ENCODE measurements around the gene GUCY2D.

The GUCY2D gene

GRCh38 chr17:7972131-7972785 lies 30.2 kb upstream of the GUCY2D start:
- Histone ChIP-seq H2AFZ (no peak overlapping the region), H3K27ac (no peak overlapping the region), H3K4me3 (ENCODE audit: low read depth, low read length) (no peak overlapping the region), H3K79me2 (no peaks in the 10 kb centered on the region), H3K4me1 (no peaks in the 10 kb centered on the region), H3K27me3 (ENCODE audit: control insufficient read depth, insufficient read depth, low read length) (no peaks in the 10 kb centered on the region), H3K36me3 (ENCODE audit: control insufficient read depth, insufficient read depth, low read length) (no peaks in the 10 kb centered on the region), H3K4me2 (ENCODE audit: low read length) (no peak overlapping the region), H3K9ac (no peak overlapping the region), H3K9me3 (ENCODE audit: control insufficient read depth, low read length) (no peaks in the 10 kb centered on the region)
- no peak for TF ChIP-seq CTCF (IDR thresholded peaks at IDR 0.05)

- no peaks in the 10 kb centered on the region for H3K9me3 ChIP-seq (ENCODE audit: control insufficient read depth, low read length)
- no peaks in the 10 kb centered on the region for H3K79me2 ChIP-seq
- H3K27me3 ChIP-seq (ENCODE audit: control insufficient read depth, insufficient read depth, low read length): no peaks in the 10 kb centered on the region
- TF ChIP-seq CTCF (IDR thresholded peaks at IDR 0.05): no peak
- H3K36me3 ChIP-seq (ENCODE audit: control insufficient read depth, insufficient read depth, low read length): no peaks in the 10 kb centered on the region
- no peak overlapping the region for H3K4me3 ChIP-seq (ENCODE audit: low read depth, low read length)
- no peak overlapping the region for H3K4me2 ChIP-seq (ENCODE audit: low read length)
- H3K4me1 ChIP-seq: no peaks in the 10 kb centered on the region
- H3K9ac ChIP-seq: no peak overlapping the region
- no peak overlapping the region for H2AFZ ChIP-seq
- no peak overlapping the region for H3K27ac ChIP-seq
These were observed 27.7 kb upstream of the GUCY2D start for GRCh38 chr17:7974638-7975131.

- Histone ChIP-seq H3K27ac (no peak overlapping the region), H3K9me3 (ENCODE audit: control insufficient read depth, low read length) (no peaks in the 10 kb centered on the region), H3K4me2 (ENCODE audit: low read length) (no peak overlapping the region), H3K4me3 (ENCODE audit: low read depth, low read length) (no peak overlapping the region), H3K79me2 (no peaks in the 10 kb centered on the region), H3K4me1 (no peaks in the 10 kb centered on the region), H3K9ac (no peak overlapping the region), H3K27me3 (ENCODE audit: control insufficient read depth, insufficient read depth, low read length) (no peaks in the 10 kb centered on the region), H3K36me3 (ENCODE audit: control insufficient read depth, insufficient read depth, low read length) (no peaks in the 10 kb centered on the region), H2AFZ (no peak overlapping the region)
- no peak for TF ChIP-seq CTCF (IDR thresholded peaks at IDR 0.05)
These were observed 25.4 kb upstream of the GUCY2D start for GRCh38 chr17:7977039-7977438.

- H3K4me1 ChIP-seq: no peaks in the 10 kb centered on the region
- no peak for TF ChIP-seq CTCF (IDR thresholded peaks at IDR 0.05)
- H3K4me3 ChIP-seq (ENCODE audit: low read depth, low read length): no peak overlapping the region
- no peak overlapping the region for H3K27ac ChIP-seq
- H3K9me3 ChIP-seq (ENCODE audit: control insufficient read depth, low read length): no peaks in the 10 kb centered on the region
- H3K4me2 ChIP-seq (ENCODE audit: low read length): no peak overlapping the region
- H3K79me2 ChIP-seq: no peaks in the 10 kb centered on the region
- no peaks in the 10 kb centered on the region for H3K36me3 ChIP-seq (ENCODE audit: control insufficient read depth, insufficient read depth, low read length)
- H3K27me3 ChIP-seq (ENCODE audit: control insufficient read depth, insufficient read depth, low read length): no peaks in the 10 kb centered on the region
- H3K9ac ChIP-seq: no peak overlapping the region
- no peak overlapping the region for H2AFZ ChIP-seq
These were observed 24.6 kb upstream of the GUCY2D start for GRCh38 chr17:7977805-7978204.

GRCh38 chr17:7982173-7982572 lies 20.2 kb upstream of the GUCY2D start:
- Histone ChIP-seq H3K9me3 (ENCODE audit: control insufficient read depth, low read length) (no peaks in the 10 kb centered on the region), H3K79me2 (no peaks in the 10 kb centered on the region), H2AFZ (peak overlapping the region; percentile 1), H3K4me1 (no peaks in the 10 kb centered on the region), H3K9ac (no peak overlapping the region), H3K36me3 (ENCODE audit: control insufficient read depth, insufficient read depth, low read length) (no peaks in the 10 kb centered on the region), H3K27ac (no peak overlapping the region), H3K4me3 (ENCODE audit: low read depth, low read length) (no peak overlapping the region), H3K4me2 (ENCODE audit: low read length) (no peak overlapping the region), H3K27me3 (ENCODE audit: control insufficient read depth, insufficient read depth, low read length) (no peaks in the 10 kb centered on the region)
- TF ChIP-seq CTCF (IDR thresholded peaks at IDR 0.05): no peak

Data from parathyroid adenoma (tissue), 2 donors.